Nephron progenitor cell (in vitro differentiated cells): ENCODE results near the gene BST2.

ENCODE experiments used
- DNase-seq: peaks from one replicate; pipeline ENCODE4 v3.0.0; 2021
- H3K27ac Mint-ChIP-seq: 2 replicates; pipeline ENCODE4 v1.8.0; 2021; ENCODE audit warnings: mild to moderate bottlenecking, moderate library complexity, mixed read lengths
- H3K27me3 Mint-ChIP-seq: 2 replicates; pipeline ENCODE4 v1.8.0; 2021; ENCODE audit warnings: mild to moderate bottlenecking, low read depth, mixed read lengths; ENCODE audit not compliant: poor library complexity
- H3K36me3 Mint-ChIP-seq: 2 replicates; pipeline ENCODE4 v1.8.0; 2021; ENCODE audit warnings: low read depth, mixed read lengths
- H3K4me1 Mint-ChIP-seq: 2 replicates; pipeline ENCODE4 v1.8.0; 2021; ENCODE audit warnings: mixed read lengths
- H3K4me3 Mint-ChIP-seq: 2 replicates; pipeline ENCODE4 v1.8.0; 2021; ENCODE audit warnings: mild to moderate bottlenecking, moderate library complexity, mixed read lengths
- H3K9me3 Mint-ChIP-seq: 2 replicates; pipeline ENCODE4 v1.8.0; 2021; ENCODE audit warnings: mild to moderate bottlenecking, moderate library complexity, mixed read lengths
- CTCF ChIP-seq: fragments of 200-600 bp; sonication (generic); IDR thresholded peaks from 2 replicates; pipeline ENCODE4 v1.5.0; 2021; ENCODE audit warnings: antibody characterized with exemption

Gene BST2

DNA sequence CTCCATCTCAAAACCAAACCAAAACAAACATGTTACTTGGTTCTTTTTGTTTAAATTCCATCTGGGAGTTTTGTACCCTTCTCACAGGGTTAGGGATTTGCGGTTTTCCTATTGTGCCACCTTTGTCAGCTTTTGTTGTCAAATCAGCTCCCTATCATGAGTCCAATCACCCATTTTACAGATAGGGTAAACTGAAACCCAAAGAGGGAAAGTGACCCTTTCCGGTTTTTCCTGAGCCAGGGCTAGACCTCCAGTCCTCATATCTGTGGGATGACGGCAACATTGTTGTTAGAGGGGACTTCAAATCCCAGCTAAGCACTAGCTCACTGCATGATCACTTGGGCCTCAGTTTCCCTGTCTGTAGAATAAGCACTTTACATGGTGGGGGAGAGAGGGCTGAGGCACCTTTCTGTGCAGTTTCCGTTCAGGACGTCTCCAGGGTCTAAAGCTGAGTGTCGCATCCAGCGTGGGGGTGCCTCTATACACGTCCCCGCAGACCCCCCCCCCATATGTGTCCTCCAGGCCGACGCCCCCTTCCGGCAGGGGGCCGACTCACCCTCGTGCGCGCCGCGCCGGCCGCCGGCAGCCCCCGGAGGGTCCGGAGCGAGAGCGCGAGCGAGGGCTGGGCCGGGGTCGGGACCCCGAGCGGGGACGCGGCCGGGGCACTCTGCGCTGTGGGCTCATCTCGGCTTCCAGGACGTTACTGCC, 15.3 kb downstream of the BST2 start:
- Mint-ChIP-seq H3K9me3 (peaks cover 23% of the 10 kb centered on the region), H3K4me3 (peak overlapping the region; percentile 95), H3K27me3 (peaks cover 26% of the 10 kb centered on the region), H3K4me1 (peaks cover 22% of the 10 kb centered on the region), H3K27ac (no peak overlapping the region), H3K36me3 (peaks cover 9% of the 10 kb centered on the region)
- DNase-seq, result no peak
- TF ChIP-seq CTCF, result peak; percentile 10

DNA sequence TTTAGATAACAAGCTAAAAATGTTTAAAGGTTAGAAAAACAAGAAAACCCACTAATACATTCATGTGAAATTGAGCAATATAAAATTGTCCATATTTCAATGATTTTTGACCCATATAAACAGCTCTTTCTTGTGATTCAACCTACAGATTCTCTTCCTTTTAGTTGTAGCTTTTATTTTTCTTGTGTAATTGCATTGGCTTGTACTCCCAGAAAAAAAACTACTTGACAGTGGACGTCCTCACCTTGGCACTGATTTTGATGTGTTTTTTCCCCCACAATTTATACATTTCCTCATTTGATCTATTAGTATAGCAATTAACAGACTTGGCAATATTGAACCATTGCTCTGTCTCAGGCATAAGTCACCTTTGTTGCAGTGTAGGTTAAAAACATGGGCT, 16.1 kb downstream of the BST2 start:
- Mint-ChIP-seq H3K9me3 (peaks cover 23% of the 10 kb centered on the region), H3K36me3 (peaks cover 9% of the 10 kb centered on the region), H3K4me1 (peaks cover 24% of the 10 kb centered on the region), H3K27me3 (peaks cover 26% of the 10 kb centered on the region), H3K4me3 (peak overlapping the region; percentile 34), H3K27ac (no peak overlapping the region)
- no peak for DNase-seq
- no peak for TF ChIP-seq CTCF

- peaks cover 26% of the 10 kb centered on the region for H3K9me3 Mint-ChIP-seq
- H3K36me3 Mint-ChIP-seq, result peaks cover 9% of the 10 kb centered on the region
- TF ChIP-seq CTCF, result peak; percentile 88
- H3K4me1 Mint-ChIP-seq, result peaks cover 28% of the 10 kb centered on the region
- peak; percentile 79 for DNase-seq
- peaks cover 29% of the 10 kb centered on the region for H3K27me3 Mint-ChIP-seq
- no peak overlapping the region for H3K4me3 Mint-ChIP-seq
- H3K27ac Mint-ChIP-seq, result no peak overlapping the region
Observed at GRCh38 chr19:17385878-17386611, 19.4 kb downstream of the BST2 start.

DNA sequence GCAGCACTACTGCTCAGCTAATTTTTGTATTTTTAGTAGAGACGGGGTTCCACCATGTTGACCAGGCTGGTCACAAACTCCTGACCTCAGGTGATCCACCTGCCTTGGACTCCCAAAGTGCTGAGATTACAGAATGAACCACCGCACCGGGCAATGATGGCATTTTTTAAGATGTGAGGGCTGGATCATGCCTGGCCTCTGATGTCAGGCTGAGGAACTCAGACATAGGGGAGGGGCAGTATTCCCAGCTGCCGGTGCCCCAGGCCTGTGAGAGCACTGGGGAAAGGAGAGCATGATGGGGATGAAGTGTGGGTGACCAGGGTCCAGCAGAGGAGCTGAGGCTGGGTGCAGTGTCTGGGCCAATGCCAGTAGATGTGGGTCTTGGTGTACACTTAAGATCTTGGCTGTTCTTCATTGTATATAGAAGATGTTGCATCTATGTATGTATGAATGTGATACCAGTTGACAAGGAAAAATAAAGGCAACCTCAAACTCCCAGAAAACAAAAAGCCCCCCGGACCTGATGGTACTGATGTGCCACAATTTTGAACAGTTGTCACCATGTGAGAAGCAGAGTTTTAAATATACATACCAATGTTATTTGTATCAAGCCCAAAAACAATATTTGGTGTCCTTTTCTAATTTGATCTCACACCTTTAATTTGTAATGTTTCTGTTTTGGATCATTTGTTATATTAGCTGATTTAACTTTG, 24.8 kb downstream of the BST2 start:
- no peak for TF ChIP-seq CTCF
- Mint-ChIP-seq H3K27me3 (peaks cover 3% of the 10 kb centered on the region), H3K4me1 (peaks cover 66% of the 10 kb centered on the region), H3K4me3 (no peak overlapping the region), H3K9me3 (peaks cover 11% of the 10 kb centered on the region), H3K27ac (no peak overlapping the region), H3K36me3 (peaks cover 8% of the 10 kb centered on the region)
- DNase-seq, result no peak

GRCh38 chr19:17379221-17379631, 26.2 kb downstream of the BST2 start:
- H3K9me3 Mint-ChIP-seq, result peaks cover 11% of the 10 kb centered on the region

More at GRCh38 chr19:17379221-17379631, 26.2 kb downstream of the BST2 start:
- Mint-ChIP-seq H3K27me3 (peaks cover 3% of the 10 kb centered on the region), H3K4me1 (peaks cover 60% of the 10 kb centered on the region), H3K27ac (peak overlapping the region; percentile 86), H3K4me3 (peak overlapping the region; percentile 32), H3K36me3 (peaks cover 8% of the 10 kb centered on the region)
- DNase-seq, result peak; percentile 81
- no peak for TF ChIP-seq CTCF
